Uterus (tissue), 4 donors: Measurements from ENCODE around the gene COL28A1. TPM values are rescaled to one million over a fixed set of nuclear protein-coding genes. Genes with fewer than 3 reads are reported as not detected.
"Not testable (repeated sequence)": the region's sequence is repeated elsewhere in the genome, so short reads cannot be mapped to it uniquely, and the experiment has no call there.

Experiments used
- DNase-seq, 2 donors: peaks; one replicate each; pipeline ENCODE4 v3.0.0-alpha.2; 2019 to 2020
- H3K27ac ChIP-seq, 2 donors: fragments of 200-600 bp; sonication (generic); 1 replicate in 1 of 2; 2 replicates in 1 of 2; pipeline ENCODE4 v1.5.1; 2016 to 2018
- H3K27me3 ChIP-seq, 2 donors: fragments of 200-600 bp; sonication (generic); one replicate each; pipeline ENCODE4 v1.5.1; 2018 to 2019; ENCODE audit warnings: control low read depth in 1 of 2
- H3K36me3 ChIP-seq, 2 donors: fragments of 200-600 bp; sonication (generic); one replicate each; pipeline ENCODE4 v1.5.1; 2019; ENCODE audit warnings: control low read depth in 1 of 2
- H3K4me1 ChIP-seq, 2 donors: fragments of 200-600 bp; sonication (generic); one replicate each; pipeline ENCODE4 v1.5.1; 2018 to 2019; ENCODE audit warnings: control low read depth in 1 of 2
- H3K4me3 ChIP-seq, 2 donors: fragments of 200-600 bp; sonication (generic); 1 replicate in 1 of 2; 2 replicates in 1 of 2; pipeline ENCODE4 v1.5.1; 2018 to 2019; ENCODE audit warnings: mild to moderate bottlenecking in 1 of 2
- H3K9me3 ChIP-seq, 2 donors: fragments of 200-600 bp; sonication (generic); one replicate each; pipeline ENCODE4 v1.5.1; 2019; ENCODE audit warnings: control low read depth in 1 of 2
- POLR2A ChIP-seq, 2 donors: fragments of 450-650 bp; IDR thresholded peaks; one replicate each; pipeline ENCODE4 v1.6.1; 2016; ENCODE audit warnings: antibody characterized with exemption in 2 of 2, mild to moderate bottlenecking in 1 of 2, moderate library complexity in 1 of 2
- intact Hi-C: fragments of 100-400 bp; cut with DNase I; formaldehyde crosslinking; loops from one replicate; pipeline ENCODE4 v1.15.1; 2023; ENCODE audit warnings: low total_unique reads
- total RNA-seq, 4 donors: library from RNA; depleted of rRNA in 3 of 4; stranded (reverse); fragments of >200 nt in 3 of 4; gene quantifications; one replicate each; pipeline versions ENCODE4 v1.1.0 to v1.2.4, GENCODE V29; 2014 to 2023
- TF ChIP-seq, protein P1 (sequence below), 4 experiments: fragments of 200-600 bp in 2 of 4; fragments of 450-650 bp in 2 of 4; sonication (generic) in 2 of 4; IDR thresholded peaks; one replicate each; pipeline ENCODE4 v1.5.1; 2016 to 2019; ENCODE audit warnings: antibody characterized with exemption in 4 of 4, mild to moderate bottlenecking in 2 of 4, moderate library complexity in 1 of 4
- donor health status: DM: yes; HTN: yes; CAD: no.

Gene COL28A1
- total RNA-seq, 4 donors from 2014 or later: 0.26 to 6.8 (median 1.7) TPM

DNA sequence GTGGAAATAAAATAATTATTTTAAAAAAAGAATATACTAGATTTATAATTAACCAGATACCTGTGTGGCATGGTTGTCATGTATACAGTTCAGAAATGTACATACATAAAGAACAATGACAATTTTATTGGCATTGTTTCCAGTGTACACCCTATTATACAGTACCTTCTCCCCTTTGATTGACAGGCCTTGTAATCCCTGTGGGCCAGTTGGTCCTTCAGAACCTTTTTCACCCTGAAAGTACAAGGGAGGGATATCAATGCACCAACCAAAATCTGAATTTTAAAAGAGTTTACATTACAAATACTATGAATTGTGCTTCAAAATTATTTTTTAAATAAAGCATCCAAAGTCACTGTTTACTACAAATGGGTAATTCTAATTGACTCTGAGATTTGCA, 61.2 kb downstream of the COL28A1 start:
- Histone ChIP-seq H3K9me3 (no peaks in the 10 kb centered on the region), H3K4me3 (no peak overlapping the region), H3K36me3 (no peaks in the 10 kb centered on the region), H3K27me3 (no peaks in the 10 kb centered on the region), H3K27ac (no peak overlapping the region), H3K4me1 (no peaks in the 10 kb centered on the region)
- intact Hi-C loops: no loop called here
- TF ChIP-seq, protein P1, sequence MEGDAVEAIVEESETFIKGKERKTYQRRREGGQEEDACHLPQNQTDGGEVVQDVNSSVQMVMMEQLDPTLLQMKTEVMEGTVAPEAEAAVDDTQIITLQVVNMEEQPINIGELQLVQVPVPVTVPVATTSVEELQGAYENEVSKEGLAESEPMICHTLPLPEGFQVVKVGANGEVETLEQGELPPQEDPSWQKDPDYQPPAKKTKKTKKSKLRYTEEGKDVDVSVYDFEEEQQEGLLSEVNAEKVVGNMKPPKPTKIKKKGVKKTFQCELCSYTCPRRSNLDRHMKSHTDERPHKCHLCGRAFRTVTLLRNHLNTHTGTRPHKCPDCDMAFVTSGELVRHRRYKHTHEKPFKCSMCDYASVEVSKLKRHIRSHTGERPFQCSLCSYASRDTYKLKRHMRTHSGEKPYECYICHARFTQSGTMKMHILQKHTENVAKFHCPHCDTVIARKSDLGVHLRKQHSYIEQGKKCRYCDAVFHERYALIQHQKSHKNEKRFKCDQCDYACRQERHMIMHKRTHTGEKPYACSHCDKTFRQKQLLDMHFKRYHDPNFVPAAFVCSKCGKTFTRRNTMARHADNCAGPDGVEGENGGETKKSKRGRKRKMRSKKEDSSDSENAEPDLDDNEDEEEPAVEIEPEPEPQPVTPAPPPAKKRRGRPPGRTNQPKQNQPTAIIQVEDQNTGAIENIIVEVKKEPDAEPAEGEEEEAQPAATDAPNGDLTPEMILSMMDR (IDR thresholded peaks at IDR 0.05): no peak
- TF ChIP-seq POLR2A (IDR thresholded peaks at IDR 0.05): no peak
- no peak for DNase-seq

DNA sequence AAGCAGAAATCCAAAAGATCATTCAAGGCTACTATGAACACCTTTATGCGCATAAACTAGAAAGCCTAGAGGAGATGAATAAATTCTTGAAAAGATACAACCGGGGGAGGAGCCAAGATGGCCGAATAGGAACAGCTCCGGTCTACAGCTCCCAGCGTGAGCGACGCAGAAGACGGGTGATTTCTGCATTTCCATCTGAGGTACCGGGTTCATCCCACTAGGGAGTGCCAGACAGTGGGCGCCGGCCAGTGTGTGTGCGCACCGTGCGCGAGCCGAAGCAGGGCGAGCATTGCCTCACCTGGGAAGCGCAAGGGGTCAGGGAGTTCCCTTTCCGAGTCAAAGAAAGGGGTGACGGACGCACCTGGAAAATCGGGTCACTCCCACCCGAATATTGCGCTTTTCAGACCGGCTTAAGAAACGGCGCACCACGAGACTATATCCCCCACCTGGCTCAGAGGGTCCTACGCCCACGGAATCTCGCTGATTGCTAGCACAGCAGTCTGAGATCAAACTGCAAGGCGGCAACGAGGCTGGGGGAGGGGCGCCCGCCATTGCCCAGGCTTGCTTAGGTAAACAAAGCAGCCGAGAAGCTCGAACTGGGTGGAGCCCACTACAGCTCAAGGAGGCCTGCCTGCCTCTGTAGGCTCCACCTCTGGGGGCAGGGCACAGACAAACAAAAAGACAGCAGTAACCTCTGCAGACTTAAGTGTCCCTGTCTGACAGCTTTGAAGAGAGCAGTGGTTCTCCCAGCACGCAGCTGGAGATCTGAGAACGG, 70.5 kb downstream of the COL28A1 start:
- intact Hi-C loops, H3K4me1 ChIP-seq, H3K9me3 ChIP-seq, DNase-seq, H3K27me3 ChIP-seq, H3K36me3 ChIP-seq, H3K27ac ChIP-seq, H3K4me3 ChIP-seq: not testable (repeated sequence)

DNA sequence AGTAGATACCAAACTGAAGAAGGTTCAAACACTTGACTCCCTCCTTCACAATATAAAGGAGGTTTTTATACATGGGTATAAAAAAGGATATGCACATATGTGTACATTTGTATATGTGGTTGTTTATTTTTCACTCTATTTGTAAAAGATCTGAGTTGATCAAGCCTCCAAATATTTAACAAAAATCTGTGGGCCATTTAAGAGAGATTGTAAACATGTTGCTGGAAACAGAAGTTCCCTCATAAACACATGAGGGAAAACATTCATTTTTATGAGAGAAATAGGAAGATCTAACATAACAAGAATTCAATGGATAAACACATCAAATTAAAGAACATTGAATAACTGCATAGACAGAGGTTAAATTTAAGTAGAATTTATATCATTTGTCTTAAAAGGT, 81.7 kb downstream of the COL28A1 start:
- H3K36me3 ChIP-seq: no peaks in the 10 kb centered on the region
- TF ChIP-seq POLR2A (IDR thresholded peaks at IDR 0.05): no peak
- TF ChIP-seq, protein P1 (IDR thresholded peaks at IDR 0.05): no peak
- H3K27me3 ChIP-seq: no peaks in the 10 kb centered on the region
- H3K9me3 ChIP-seq: peaks cover 0 to 1% of the 10 kb centered on the region in 2 donors
- intact Hi-C loops: no loop called here
- H3K4me3 ChIP-seq: no peak overlapping the region
- DNase-seq: no peak
- H3K4me1 ChIP-seq: no peaks in the 10 kb centered on the region
- H3K27ac ChIP-seq: no peak overlapping the region

DNA sequence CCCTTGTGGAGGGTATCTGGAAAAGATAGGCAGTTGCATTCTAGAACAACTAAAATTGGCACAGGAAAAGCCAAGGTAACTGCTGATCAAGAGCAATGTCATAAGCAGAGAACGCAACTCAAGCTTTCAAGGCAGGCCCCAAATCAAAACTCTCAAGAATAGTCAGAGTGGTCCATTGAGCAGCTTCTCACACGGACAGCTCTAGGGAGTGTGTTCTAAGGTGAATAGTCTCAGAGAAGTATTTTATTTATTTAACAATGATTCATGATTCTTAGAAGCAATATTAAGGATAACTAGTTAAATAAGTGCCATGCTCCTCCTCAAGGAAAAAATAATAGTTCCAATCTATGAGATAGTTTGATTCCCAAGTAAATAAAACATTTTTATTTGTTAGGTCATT, 83.0 kb downstream of the COL28A1 start:
- no peaks in the 10 kb centered on the region for H3K36me3 ChIP-seq
- DNase-seq: no peak
- peaks cover 0 to 5% of the 10 kb centered on the region in 2 donors for H3K9me3 ChIP-seq
- H3K27me3 ChIP-seq: no peaks in the 10 kb centered on the region
- intact Hi-C loops: no loop called here
- H3K4me1 ChIP-seq: no peaks in the 10 kb centered on the region
- no peak for TF ChIP-seq POLR2A (IDR thresholded peaks at IDR 0.05)
- TF ChIP-seq, protein P1 (IDR thresholded peaks at IDR 0.05): no peak
- no peak overlapping the region for H3K27ac ChIP-seq
- no peak overlapping the region for H3K4me3 ChIP-seq

DNA sequence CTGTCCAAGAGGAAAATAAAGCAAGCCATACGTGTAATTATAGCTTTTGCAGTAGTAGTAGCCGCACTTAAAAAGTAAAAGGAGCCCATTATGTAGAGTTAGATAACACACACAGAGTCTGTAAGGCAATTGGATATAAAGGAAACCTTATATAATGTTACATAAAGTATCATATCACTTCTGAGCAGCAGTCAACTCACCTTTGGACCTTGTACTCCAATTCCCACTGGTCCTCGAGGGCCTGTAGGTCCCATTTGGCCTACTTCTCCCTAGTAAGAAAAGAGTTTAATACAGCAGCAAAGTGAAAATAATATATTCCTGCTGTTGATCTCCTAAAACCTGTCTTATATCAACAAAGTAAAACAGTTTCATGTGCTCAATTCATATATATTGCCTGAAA, 83.6 kb downstream of the COL28A1 start:
- Histone ChIP-seq H3K4me3 (no peak overlapping the region), H3K4me1 (no peaks in the 10 kb centered on the region), H3K9me3 (peaks cover 0 to 5% of the 10 kb centered on the region in 2 donors), H3K27ac (no peak overlapping the region), H3K36me3 (no peaks in the 10 kb centered on the region), H3K27me3 (no peaks in the 10 kb centered on the region)
- TF ChIP-seq, protein P1 (IDR thresholded peaks at IDR 0.05): no peak
- TF ChIP-seq POLR2A (IDR thresholded peaks at IDR 0.05): no peak
- DNase-seq: no peak
- intact Hi-C loops: no loop called here
